Measurements from ENCODE around the gene LRRC39.

DNA sequence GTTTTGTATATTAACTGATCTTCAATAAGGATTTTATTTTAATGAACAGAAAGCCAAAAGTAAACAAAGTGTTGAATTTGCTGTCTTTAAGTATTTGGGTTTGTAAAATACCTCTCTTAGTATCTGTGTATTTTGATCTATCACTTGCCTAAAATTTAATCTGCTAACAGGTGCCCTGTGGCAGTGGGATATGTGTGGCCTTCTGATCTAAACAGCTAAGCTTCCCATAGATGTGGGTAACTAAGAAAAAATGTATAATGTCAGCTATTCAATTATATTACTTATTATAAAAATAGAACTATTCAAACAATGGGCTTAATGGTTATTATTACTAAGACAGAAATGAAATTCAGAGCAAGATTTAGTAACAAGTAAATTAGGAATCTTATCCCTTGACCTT, 15.2 kb downstream of the LRRC39 start:
- TF ChIP-seq, protein P1, sequence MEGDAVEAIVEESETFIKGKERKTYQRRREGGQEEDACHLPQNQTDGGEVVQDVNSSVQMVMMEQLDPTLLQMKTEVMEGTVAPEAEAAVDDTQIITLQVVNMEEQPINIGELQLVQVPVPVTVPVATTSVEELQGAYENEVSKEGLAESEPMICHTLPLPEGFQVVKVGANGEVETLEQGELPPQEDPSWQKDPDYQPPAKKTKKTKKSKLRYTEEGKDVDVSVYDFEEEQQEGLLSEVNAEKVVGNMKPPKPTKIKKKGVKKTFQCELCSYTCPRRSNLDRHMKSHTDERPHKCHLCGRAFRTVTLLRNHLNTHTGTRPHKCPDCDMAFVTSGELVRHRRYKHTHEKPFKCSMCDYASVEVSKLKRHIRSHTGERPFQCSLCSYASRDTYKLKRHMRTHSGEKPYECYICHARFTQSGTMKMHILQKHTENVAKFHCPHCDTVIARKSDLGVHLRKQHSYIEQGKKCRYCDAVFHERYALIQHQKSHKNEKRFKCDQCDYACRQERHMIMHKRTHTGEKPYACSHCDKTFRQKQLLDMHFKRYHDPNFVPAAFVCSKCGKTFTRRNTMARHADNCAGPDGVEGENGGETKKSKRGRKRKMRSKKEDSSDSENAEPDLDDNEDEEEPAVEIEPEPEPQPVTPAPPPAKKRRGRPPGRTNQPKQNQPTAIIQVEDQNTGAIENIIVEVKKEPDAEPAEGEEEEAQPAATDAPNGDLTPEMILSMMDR (IDR thresholded peaks at IDR 0.05): no peak
- TF ChIP-seq POLR2A (IDR thresholded peaks at IDR 0.05): no peak

All from esophagus squamous epithelium (tissue), 4 donors.